HG02938 (cell line): ENCODE data around the gene LIFR.

Experiments
- ATAC-seq: cut with Tn5 transposase; IDR thresholded peaks from one replicate; pipeline ENCODE4 v1.9.1; 2021; ENCODE audit warnings: mild to moderate bottlenecking, moderate library complexity; ENCODE audit not compliant: unreplicated experiment

LIFR gene

GRCh38 chr5:38551030-38552017 is 5.1 kb downstream of the LIFR start:
- ATAC-seq: no peak

- ATAC-seq: no peak
Measured at GRCh38 chr5:38548064-38548759, 8.2 kb downstream of the LIFR start.

- no peak for ATAC-seq
Measured at GRCh38 chr5:38547257-38547656, 9.2 kb downstream of the LIFR start.

DNA sequence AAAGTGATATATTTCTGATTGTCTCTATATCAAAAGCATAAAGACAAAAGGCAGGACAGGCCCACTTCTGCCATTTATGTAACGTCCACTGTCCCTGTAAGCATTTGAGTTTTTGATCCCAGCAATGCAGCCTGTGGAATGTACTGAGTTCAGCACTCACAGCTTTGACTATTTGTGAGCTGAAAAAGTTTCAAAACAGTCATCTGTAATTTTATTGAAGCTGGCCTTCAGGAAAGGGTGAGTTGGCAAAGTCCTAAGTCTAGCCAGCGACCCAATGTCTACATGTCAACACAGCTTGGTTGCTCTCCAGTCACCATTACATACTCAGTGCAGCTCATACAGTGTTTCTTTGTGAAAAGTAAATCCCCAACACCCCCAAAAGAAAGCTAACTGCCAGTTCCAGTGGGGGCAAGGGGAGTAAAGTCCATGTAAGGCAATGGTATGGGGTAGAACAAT is 9.7 kb downstream of the LIFR start:
- ATAC-seq: no peak

DNA sequence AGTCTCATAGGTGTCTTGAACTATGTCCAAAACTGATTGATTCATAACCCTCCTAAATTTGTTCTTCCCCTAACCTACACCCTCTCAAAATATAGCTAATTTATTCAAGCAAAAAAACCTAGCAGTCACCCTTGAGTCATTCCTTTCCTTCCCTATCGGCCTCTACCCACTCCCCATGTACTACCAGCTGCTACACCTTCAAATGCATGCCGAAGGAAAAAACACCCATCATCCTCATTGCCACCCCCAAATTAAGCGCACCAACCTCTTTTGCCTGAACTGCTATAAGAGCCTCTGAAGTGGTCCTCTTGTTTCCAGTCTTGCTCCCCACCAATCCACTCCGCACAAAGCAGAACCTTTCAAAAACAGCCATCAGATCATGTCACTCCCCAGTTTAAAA is 12.6 kb downstream of the LIFR start:
- ATAC-seq: no peak

GRCh38 chr5:38543074-38543473 is 13.4 kb downstream of the LIFR start:
- ATAC-seq: no peak

GRCh38 chr5:38541174-38541725 is 15.2 kb downstream of the LIFR start:
- no peak for ATAC-seq

DNA sequence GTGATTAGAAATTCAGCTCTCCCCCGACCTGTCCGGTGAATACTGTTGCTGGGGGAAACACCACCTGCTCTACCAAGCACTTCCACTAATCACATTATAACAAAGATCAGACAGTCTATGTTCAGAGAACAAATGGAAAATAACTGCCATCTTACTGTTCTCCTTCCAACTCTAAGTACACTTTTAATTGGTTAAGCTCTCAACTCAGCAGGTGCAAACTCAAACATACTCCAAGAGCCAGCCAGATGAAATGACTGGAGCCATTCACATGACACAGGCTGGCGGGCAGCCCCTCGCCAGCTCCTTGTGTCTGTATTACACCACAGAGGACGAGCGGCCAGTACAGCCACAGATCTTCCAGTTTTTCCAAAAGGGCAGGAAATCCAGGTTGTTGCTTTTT is 16.1 kb downstream of the LIFR start:
- ATAC-seq: no peak

- ATAC-seq: no peak
Measured at GRCh38 chr5:38538161-38538560, 18.3 kb downstream of the LIFR start.

DNA sequence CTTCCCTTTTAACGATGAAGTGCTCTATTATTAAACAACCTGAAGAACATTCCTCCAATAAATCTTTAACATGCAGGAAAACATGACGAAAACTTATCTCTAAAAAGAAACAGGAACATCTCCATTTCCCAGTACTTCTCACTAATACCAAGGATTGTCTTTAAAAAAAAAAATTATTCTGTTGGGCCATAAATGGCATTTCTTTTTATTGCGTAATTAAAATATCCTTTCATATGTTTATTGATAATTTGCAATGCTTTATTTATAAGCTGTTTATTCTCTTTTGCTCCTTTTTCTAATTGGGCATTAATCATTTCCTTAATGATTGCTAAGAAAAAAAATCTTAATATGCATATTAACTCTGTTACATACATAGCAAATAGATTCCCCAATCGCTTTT is 18.9 kb downstream of the LIFR start:
- no peak for ATAC-seq

GRCh38 chr5:38536968-38537367 is 19.5 kb downstream of the LIFR start:
- ATAC-seq: no peak

GRCh38 chr5:38535845-38536244 is 20.6 kb downstream of the LIFR start:
- ATAC-seq: no peak

DNA sequence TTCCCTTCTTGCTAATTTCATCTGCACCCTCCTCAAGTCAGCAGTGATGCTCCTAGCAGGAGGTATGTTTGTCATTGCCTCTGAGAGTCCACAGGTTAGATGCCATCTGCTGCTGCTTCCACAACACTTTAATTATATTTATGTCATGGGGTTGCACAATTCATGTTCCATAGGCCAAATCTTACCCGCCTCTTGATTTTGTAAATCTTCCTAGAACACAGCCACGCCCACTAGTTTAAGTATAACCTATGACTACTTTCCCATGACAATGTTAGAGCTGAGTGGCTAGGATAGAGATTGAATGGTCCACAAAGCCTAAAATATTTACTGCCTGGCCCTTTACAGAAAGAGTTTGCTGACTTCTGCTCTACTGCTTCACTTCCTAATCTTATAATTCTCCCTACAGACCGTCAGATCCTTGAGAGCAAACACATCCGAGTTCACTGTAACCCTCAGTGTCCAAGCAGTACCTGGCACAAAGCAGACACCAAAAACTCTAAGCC is 21.1 kb downstream of the LIFR start:
- no peak for ATAC-seq

- ATAC-seq: no peak
Measured at GRCh38 chr5:38534156-38534453, 22.3 kb downstream of the LIFR start.

DNA sequence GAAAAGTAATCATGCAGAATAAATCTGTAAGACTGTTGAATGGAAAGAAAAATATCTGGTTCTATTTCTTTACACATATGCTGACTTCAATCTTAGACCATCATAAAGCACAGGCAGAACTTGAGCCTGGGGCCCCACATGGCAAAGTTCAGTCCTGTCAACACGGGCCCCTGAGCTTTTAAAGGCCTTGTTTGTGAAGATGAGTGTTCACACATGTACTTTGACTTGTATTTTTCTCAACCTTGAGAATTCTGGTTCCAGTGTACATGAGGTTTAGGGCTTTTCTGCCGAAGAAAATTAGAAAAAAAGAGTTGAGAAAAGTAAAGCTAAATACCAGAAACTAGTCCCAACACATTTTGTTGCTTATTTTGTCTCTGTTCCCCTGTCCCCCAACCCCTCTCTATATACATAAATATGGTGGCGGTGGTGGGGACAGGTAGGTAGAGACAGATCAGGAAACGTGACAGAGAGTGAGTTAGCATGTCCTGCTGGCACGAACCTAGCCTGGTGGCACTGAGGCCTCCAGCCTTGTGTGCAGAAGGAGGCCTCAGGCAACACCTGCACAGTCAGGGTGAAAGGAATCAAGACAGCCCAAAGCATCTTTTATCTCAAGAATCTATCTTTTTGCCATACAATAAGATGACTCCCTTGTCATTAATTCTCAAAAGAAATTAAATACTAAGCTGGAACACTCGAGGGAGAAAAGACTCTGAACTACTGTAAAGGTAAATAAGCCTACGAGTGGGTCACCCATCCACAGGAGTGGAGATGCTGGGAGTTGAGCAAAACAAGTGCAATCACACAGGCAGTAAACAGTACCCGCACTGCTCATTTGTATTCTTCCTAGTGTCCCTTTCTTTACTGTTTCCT is 22.9 kb downstream of the LIFR start:
- ATAC-seq: no peak

- ATAC-seq: no peak
Measured at GRCh38 chr5:38532165-38532669, 24.2 kb downstream of the LIFR start.

- no peak for ATAC-seq
Measured at GRCh38 chr5:38531518-38531917, 24.9 kb downstream of the LIFR start.

DNA sequence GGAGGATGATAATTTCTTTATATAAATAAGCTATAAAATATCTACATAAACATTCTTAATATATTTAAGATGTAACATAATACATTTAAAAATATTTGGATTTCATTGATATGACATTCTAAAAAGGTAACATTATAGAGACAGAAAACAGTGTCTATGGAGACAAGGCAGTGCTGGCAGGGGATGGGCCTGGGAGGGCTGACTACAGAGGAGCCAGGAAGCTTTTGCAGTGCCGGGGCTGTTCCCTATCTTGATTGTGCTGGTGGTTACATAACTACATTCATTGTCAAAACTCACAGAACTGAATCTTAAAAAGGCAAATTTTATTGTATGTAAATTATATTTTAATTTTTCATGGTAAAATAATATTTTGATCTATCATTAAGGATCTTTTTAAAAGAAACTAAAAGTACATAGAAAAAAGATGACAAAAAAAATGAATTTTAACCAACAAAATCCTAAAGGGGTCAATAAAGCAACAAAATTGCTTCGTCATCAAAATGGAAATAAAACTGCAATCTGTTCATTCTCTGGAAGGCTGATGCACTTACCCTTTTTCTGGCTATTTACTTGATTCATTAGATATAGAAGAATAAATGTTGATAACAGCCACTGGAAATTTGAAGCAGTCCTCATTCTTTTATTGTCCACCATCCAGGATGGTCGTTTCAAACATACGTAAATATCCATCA is 26.3 kb downstream of the LIFR start:
- ATAC-seq: no peak

- no peak for ATAC-seq
Measured at GRCh38 chr5:38528162-38528703, 28.2 kb downstream of the LIFR start.

- no peak for ATAC-seq
Measured at GRCh38 chr5:38527475-38527874, 29.0 kb downstream of the LIFR start.
